Spinal cord (tissue), 10 donors: ENCODE data around the gene APEH. TPM values are rescaled to one million over a fixed set of nuclear protein-coding genes. Genes with fewer than 3 reads are reported as not detected.

Source experiments
- DNase-seq, 6 donors: peaks; one replicate each; pipeline versions ENCODE4 v3.0.0 to v3.0.0-alpha.2; 2013 to 2015; ENCODE audit warnings: low spot score in 6 of 6, low read depth in 4 of 6
- H3K27ac ChIP-seq: one replicate; pipeline ENCODE4 v1.5.1; 2013; ENCODE audit warnings: low read depth, low read length, control low read depth
- H3K27me3 ChIP-seq: one replicate; pipeline ENCODE4 v1.6.1; 2013; ENCODE audit warnings: low read length; ENCODE audit not compliant: control insufficient read depth, insufficient read depth
- H3K36me3 ChIP-seq: one replicate; pipeline ENCODE4 v1.6.1; 2013; ENCODE audit warnings: low read length; ENCODE audit not compliant: control insufficient read depth, insufficient read depth
- H3K4me1 ChIP-seq: one replicate; pipeline ENCODE4 v1.6.1; 2013; ENCODE audit warnings: low read length; ENCODE audit not compliant: control insufficient read depth, insufficient read depth
- H3K4me3 ChIP-seq: one replicate; pipeline ENCODE4 v1.5.1; 2013; ENCODE audit warnings: low read depth, low read length, control low read depth
- H3K9me3 ChIP-seq: one replicate; pipeline ENCODE4 v1.6.1; 2013; ENCODE audit warnings: low read length; ENCODE audit not compliant: control insufficient read depth, insufficient read depth
- WGBS: methylation state at CpG from one replicate; pipeline ENCODE4 v1.1.5; 2013; ENCODE audit warnings: missing lambda C conversion rate; ENCODE audit not compliant: insufficient coverage; 5-methylcytosine and 5-hydroxymethylcytosine counted together
- polyA plus RNA-seq, 2 donors: library from polyadenylated mRNA; unstranded; fragments of 120-200 nt; gene quantifications; one replicate each; pipeline ENCODE4 v1.2.1, GENCODE V29; 2013; ENCODE audit not compliant: insufficient read length in 2 of 2
- small RNA-seq: library from RNA; depleted of rRNA; stranded (forward); fragments of <200 nt; gene quantifications from one replicate; pipeline ENCODE3, GENCODE V24; 2014; ENCODE audit warnings: low replicate concordance
- total RNA-seq, 2 donors: library from RNA; depleted of rRNA in 1 of 2; stranded (reverse); fragments of 120-200 nt in 1 of 2; fragments of >200 nt in 1 of 2; gene quantifications; one replicate each; pipeline versions ENCODE4 v1.2.3 to v1.2.4, GENCODE V29; 2013 to 2014
- donor health status: healthy.

APEH gene
- total and polyA plus RNA-seq, 4 donors, result 68.3 to 116 (median 104) TPM

DNA sequence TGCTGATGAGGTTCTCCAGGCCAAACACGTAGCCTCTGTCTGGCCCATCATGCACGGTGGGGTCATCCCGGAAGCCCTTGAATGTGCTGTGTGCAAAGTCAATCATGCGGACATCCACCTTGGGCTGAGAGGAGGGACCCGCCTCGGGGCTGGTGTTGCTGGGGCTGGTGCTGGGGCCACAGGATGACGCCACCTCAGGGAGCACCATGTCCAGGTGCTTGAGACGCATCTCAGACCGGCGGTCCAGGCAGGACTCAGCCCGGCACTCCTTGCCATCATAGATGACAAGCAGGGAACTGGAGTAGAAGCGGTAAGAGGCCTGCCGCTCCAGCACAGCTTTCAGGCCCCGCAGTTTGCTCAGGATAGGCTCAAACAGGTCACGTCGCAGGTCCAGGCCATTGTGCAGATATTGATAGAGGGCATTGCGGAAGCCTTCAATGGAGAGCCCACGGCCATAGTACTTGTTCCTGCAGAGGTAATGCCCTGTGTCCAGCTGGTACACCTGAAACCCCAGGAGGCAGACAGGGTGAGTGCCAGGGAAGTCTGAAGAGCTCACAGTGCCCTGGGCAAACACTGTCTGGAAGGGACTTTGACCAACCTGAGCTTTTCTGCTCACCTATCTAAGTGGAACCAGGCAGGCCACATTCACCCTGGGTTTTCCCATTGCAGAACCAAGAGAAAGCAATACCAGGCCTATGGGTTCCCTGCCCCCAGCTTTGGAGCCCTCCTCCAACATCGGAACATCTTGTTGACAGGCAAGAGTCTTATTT, 53.2 kb downstream of the APEH start:
- Histone ChIP-seq H3K4me1 (peaks cover 28% of the 10 kb centered on the region), H3K36me3 (peaks cover 76% of the 10 kb centered on the region), H3K9me3 (no peaks in the 10 kb centered on the region), H3K27me3 (no peaks in the 10 kb centered on the region), H3K4me3 (no peak overlapping the region), H3K27ac (no peak overlapping the region)
- 95% methylated on average over 19 of the region's 19 CpGs for WGBS
- no peak for DNase-seq

- no peak for DNase-seq
- Histone ChIP-seq H3K4me1 (peaks cover 22% of the 10 kb centered on the region), H3K27me3 (no peaks in the 10 kb centered on the region), H3K27ac (no peak overlapping the region), H3K9me3 (no peaks in the 10 kb centered on the region), H3K36me3 (peaks cover 75% of the 10 kb centered on the region), H3K4me3 (no peak overlapping the region)
- 96% methylated on average over 13 of the region's 15 CpGs for WGBS
Observed at GRCh38 chr3:49727924-49728361, 53.8 kb downstream of the APEH start.

- peaks cover 81% of the 10 kb centered on the region for H3K36me3 ChIP-seq
- H3K27ac ChIP-seq, result no peak overlapping the region
- no peaks in the 10 kb centered on the region for H3K27me3 ChIP-seq
- peaks cover 6% of the 10 kb centered on the region for H3K4me1 ChIP-seq
- no peak overlapping the region for H3K4me3 ChIP-seq
- H3K9me3 ChIP-seq, result no peaks in the 10 kb centered on the region
- WGBS, result 97% methylated on average over 4 of the region's 4 CpGs
- no peak for DNase-seq
Observed at GRCh38 chr3:49729966-49730609, 55.9 kb downstream of the APEH start.

GRCh38 chr3:49732597-49732996, 58.4 kb downstream of the APEH start:
- Histone ChIP-seq H3K36me3 (peaks cover 70% of the 10 kb centered on the region), H3K4me1 (no peaks in the 10 kb centered on the region), H3K4me3 (no peak overlapping the region), H3K27ac (no peak overlapping the region), H3K9me3 (no peaks in the 10 kb centered on the region), H3K27me3 (no peaks in the 10 kb centered on the region)
- WGBS, result 96% methylated on average over 11 of the region's 11 CpGs
- DNase-seq, result no peak

DNA sequence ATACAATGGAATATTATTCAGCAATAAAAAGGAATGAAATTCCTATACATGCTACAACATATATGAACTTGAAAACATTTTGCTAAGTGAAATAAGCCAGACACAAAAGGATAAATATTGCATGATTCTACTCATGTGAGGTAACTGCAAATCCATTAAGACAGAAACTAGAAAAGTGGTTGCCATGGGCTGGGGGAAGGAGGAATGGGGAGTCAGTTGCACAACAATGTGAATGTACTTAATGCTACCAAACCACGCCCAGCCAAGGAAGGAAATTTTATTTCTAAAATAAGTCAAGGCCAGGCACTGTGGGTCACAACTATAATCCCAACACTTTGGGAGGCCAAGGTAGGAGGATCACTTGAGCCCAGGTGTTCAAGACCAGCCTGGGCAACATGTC, 59.4 kb downstream of the APEH start:
- Histone ChIP-seq H3K36me3 (peaks cover 72% of the 10 kb centered on the region), H3K4me3 (no peak overlapping the region), H3K27me3 (no peaks in the 10 kb centered on the region), H3K27ac (no peak overlapping the region), H3K9me3 (no peaks in the 10 kb centered on the region), H3K4me1 (no peaks in the 10 kb centered on the region)
- WGBS, result no CpG with 5 or more reads among the region's 1 CpG
- DNase-seq, result no peak

Small RNAs within 50 kb of the gene (small RNA-seq; reads per million reads assigned to genes)
- gene AMIGO3, result not detected

Other genes starting within 250 kb of the APEH start
- gene NICN1, start 245.0 kb upstream of the APEH start, total RNA-seq, result 10 to 100 TPM in 1 of 2 donors, 1 to 10 TPM in 1; 6.7 to 15.6 TPM
- gene NICN1, start 245.0 kb upstream of the APEH start, polyA plus RNA-seq, result 10 to 100 TPM; 48.5 to 49.0 TPM
- gene DAG1, start 204.1 kb upstream of the APEH start, total RNA-seq, result 10 to 100 TPM; 48.7 to 83.7 TPM
- 100 to 1,000 TPM in 1 of 2 donors, 10 to 100 TPM in 1; 92.6 to 101 TPM for gene DAG1, start 204.1 kb upstream of the APEH start, polyA plus RNA-seq
- 10 to 100 TPM in 1 of 2 donors, 1 to 10 TPM in 1; 6.9 to 14.8 TPM for gene BSN, start 119.9 kb upstream of the APEH start, total RNA-seq
- 10 to 100 TPM; 17.5 to 19.4 TPM for gene BSN, start 119.9 kb upstream of the APEH start, polyA plus RNA-seq
- gene MST1, start 15.1 kb downstream of the APEH start, total RNA-seq, result 10 to 100 TPM; 10.7 to 31.6 TPM
- gene MST1, start 15.1 kb downstream of the APEH start, polyA plus RNA-seq, result 10 to 100 TPM; 56.5 to 62.6 TPM
- 10 to 100 TPM; 24.8 to 25.0 TPM for gene RNF123, start 15.2 kb downstream of the APEH start, total RNA-seq
- gene RNF123, start 15.2 kb downstream of the APEH start, polyA plus RNA-seq, result 10 to 100 TPM; 47.1 to 55.9 TPM
- gene AMIGO3, start 45.3 kb downstream of the APEH start, total RNA-seq, result under 1 TPM in 1 of 2 donors, not detected in 1; 0.30 TPM
- 1 to 10 TPM; 2.2 to 3.3 TPM for gene AMIGO3, start 45.3 kb downstream of the APEH start, polyA plus RNA-seq
- gene GMPPB, start 49.6 kb downstream of the APEH start, total RNA-seq, result 10 to 100 TPM in 1 of 2 donors, 1 to 10 TPM in 1; 9.7 to 20.8 TPM
- gene GMPPB, start 49.6 kb downstream of the APEH start, polyA plus RNA-seq, result 10 to 100 TPM; 16.5 to 22.3 TPM
- 10 to 100 TPM; 30.2 to 49.1 TPM for gene IP6K1, start 112.2 kb downstream of the APEH start, total RNA-seq
- gene IP6K1, start 112.2 kb downstream of the APEH start, polyA plus RNA-seq, result 10 to 100 TPM; 55.7 to 65.9 TPM
- gene CDHR4, start 125.5 kb downstream of the APEH start, total RNA-seq, result under 1 TPM; 0.10 to 0.28 TPM
- gene CDHR4, start 125.5 kb downstream of the APEH start, polyA plus RNA-seq, result under 1 TPM; 0.47 to 0.59 TPM
- gene INKA1, start 128.9 kb downstream of the APEH start, total RNA-seq, result 1 to 10 TPM; 5.6 to 7.6 TPM
- 1 to 10 TPM; 6.9 to 7.6 TPM for gene INKA1, start 128.9 kb downstream of the APEH start, polyA plus RNA-seq
- 10 to 100 TPM; 16.3 to 42.9 TPM for gene UBA7, start 139.6 kb downstream of the APEH start, total RNA-seq
- gene UBA7, start 139.6 kb downstream of the APEH start, polyA plus RNA-seq, result 10 to 100 TPM; 26.4 to 30.5 TPM
- 1 to 10 TPM; 2.4 to 5.9 TPM for gene TRAIP, start 182.2 kb downstream of the APEH start, total RNA-seq
- gene TRAIP, start 182.2 kb downstream of the APEH start, polyA plus RNA-seq, result 1 to 10 TPM; 7.1 to 7.8 TPM
- 10 to 100 TPM; 17.1 to 54.0 TPM for gene CAMKV, start 195.6 kb downstream of the APEH start, total RNA-seq
- 100 to 1,000 TPM in 1 of 2 donors, 10 to 100 TPM in 1; 94.3 to 115 TPM for gene CAMKV, start 195.6 kb downstream of the APEH start, polyA plus RNA-seq
- under 1 TPM; 0.79 to 0.88 TPM for gene MST1R, start 229.5 kb downstream of the APEH start, total RNA-seq
- 1 to 10 TPM in 1 of 2 donors, under 1 TPM in 1; 0.63 to 2.5 TPM for gene MST1R, start 229.5 kb downstream of the APEH start, polyA plus RNA-seq